Retinal pigment epithelial cell (primary cell): ENCODE data around the gene CNTF.

ENCODE experiments used
- DNase-seq: peaks from one replicate; pipeline ENCODE4 v3.0.0-alpha.2; 2010; ENCODE audit warnings: low read depth
- H3K4me3 ChIP-seq: 2 replicates; pipeline ENCODE4 v1.5.1; 2011; ENCODE audit warnings: mild to moderate bottlenecking, low read length, control low read depth, moderate library complexity
- CTCF ChIP-seq: conservative IDR thresholded peaks from 2 replicates; pipeline ENCODE4 v1.5.1; 2011; ENCODE audit warnings: low read depth, low read length, control low read depth, inconsistent platforms

Gene CNTF

DNA sequence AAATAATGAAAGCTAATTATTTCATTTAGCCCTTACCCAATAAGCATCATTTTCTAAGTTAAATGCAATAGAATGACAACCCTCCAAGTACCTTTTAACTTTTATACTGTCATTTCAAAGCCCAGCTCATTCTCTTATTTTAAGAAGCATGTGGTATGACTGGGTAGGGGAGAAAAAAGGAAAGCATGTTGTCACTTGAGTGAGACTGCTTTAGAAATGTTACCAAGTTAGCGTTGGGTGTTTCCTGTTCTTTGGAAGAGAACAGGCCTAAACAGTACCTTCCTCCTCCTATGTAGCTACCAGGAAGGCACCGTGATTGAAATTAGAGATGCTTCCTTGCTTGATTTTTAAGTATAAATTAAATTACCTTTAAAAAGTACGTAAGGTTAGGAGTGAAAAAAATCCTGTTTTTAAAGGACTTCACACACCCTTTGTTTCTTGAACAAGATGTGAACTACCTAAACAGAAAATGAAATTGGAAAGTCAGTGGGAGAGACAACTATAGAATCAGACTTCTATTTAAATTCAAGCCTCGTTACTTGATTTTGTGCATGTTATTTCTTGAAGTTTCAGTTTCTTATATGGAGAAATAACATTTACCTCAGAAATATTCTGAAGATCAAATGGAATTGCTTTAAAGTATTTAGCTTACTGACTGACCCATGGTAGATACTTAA is 741 bp upstream of the CNTF start:
- DNase-seq, result no peak
- no peak overlapping the region for H3K4me3 ChIP-seq
- TF ChIP-seq CTCF, result no peak

- no peak overlapping the region for H3K4me3 ChIP-seq
- no peak for DNase-seq
- no peak for TF ChIP-seq CTCF
These were observed 2.6 kb downstream of the CNTF start for GRCh38 chr11:58625086-58625485.

DNA sequence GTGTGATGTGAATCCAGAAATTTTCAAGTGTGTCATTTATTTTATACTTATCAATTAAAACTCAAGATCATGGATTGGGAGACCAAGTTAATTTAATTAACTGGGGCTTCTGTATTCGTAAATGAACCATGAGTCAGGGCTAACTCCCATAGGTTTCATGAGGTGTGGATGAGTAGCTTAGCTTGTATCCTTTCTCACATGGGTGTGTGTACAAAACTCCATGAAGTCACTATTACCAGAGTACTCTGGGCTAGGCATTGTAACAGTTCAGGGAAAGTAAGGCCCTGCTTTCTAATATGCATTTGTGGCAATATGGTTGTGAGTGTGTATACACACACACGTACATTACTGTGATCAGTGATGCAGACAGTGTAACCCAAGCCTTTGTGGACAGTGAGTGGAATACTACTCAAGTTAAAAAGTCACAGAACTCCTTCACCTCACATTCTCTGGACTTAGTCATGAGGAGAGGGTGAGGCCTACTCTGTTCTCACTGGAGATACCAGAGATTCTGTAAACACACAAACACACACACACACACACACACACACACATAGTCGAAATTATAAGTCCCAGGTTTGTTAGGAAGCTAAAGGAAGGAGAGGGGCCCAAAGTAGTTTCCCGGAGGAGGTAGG is 3.5 kb downstream of the CNTF start:
- no peak for DNase-seq
- H3K4me3 ChIP-seq, result no peak overlapping the region
- no peak for TF ChIP-seq CTCF

GRCh38 chr11:58626934-58627483 is 4.5 kb downstream of the CNTF start:
- DNase-seq, result no peak
- TF ChIP-seq CTCF, result no peak
- no peak overlapping the region for H3K4me3 ChIP-seq

DNA sequence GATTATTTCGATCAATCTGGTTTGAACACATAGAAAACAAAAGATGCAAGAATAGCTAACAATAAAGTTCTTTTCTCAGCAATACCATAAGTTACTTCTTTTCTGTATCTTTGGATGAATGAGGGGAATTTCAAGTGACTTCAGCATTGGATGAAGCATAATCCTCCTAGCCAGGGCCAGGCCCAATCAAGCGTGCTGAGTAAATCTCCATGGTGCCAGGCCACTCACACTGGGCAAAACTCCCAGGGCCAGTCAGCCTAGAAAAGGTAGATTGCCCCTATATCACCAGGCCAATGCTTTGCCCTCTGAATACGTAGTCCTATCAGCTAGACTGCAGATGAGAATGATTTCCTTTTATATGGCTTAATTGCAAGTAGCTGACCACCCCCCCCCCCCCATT is 6.0 kb downstream of the CNTF start:
- peak; percentile 60 for DNase-seq
- H3K4me3 ChIP-seq, result no peak overlapping the region
- TF ChIP-seq CTCF, result no peak

DNA sequence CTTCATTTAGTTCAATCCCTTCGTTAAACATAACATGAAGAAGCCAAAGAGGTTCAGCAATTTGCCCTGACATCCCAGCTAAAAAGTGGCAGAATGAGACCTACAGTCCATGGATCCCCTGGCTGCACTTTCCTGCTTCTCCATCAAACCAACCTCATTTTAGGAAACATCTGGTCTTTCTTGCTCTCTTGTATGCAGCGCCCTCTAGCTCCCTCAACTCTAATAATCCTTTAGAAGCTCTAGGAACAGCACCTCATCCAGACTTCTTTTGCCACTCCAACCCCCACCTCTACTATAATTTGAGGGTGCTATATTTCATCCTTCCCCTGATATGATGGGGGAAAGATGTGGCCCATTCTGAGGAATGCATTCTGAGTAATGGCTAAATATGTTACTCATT is 7.4 kb downstream of the CNTF start:
- TF ChIP-seq CTCF, result peak; percentile 63
- DNase-seq, result no peak
- H3K4me3 ChIP-seq, result no peak overlapping the region

- DNase-seq, result no peak
- TF ChIP-seq CTCF, result no peak
- no peak overlapping the region for H3K4me3 ChIP-seq
These were observed 8.9 kb downstream of the CNTF start for GRCh38 chr11:58631378-58631777.
